ENCODE results near the gene HLA-F.

HLA-F gene

DNA sequence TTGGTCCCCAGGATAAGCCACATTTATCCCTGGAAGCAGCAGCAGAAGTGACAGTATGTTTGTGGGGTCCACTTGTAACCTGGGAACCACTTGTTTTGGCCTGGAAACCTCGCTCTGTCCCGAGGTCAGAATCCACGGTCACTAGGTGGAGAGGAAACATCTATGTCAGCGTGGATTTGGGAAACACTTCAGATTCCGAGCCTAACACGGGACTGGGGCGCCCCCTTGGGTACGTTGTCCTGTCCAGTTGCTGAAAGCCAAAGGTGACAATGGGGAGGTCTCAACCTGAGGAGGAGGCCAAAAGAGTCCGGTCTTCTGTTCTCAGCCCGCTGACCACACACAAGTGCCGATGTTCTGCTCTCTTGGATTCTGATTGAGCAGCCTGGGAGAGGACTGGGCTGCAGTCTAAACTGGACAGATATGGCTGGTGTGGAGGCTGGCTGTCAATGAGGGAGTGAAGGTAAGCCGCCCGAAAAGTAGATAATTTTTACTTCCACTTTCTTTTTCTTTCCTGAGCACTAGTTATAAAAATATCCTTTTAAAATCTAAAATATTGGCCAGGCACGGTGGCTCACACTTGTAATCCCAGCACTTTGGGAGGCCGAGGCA lies 37.4 kb upstream of the HLA-F start:
- Histone ChIP-seq H3K4me3 (no peak overlapping the region), H3K36me3 (ENCODE audit: insufficient read depth, low read length) (no peaks in the 10 kb centered on the region), H3K27ac (no peak overlapping the region), H3K9ac (ENCODE audit: insufficient read length) (no peak overlapping the region), H3K9me3 (ENCODE audit: low read depth, low read length) (no peaks in the 10 kb centered on the region)
- TF ChIP-seq EZH2 (IDR thresholded peaks at IDR 0.05) (no peak), POLR2AphosphoS5 (IDR thresholded peaks at IDR 0.05; ENCODE audit: borderline replicate concordance, low read depth, low read length) (no peak), FOXP2 (optimal IDR thresholded peaks at IDR 0.05; ENCODE audit: control extremely low read depth, extremely low read length, insufficient read depth) (no peak)
- no peak for DNase-seq (ENCODE audit: low read depth, low spot score)

DNA sequence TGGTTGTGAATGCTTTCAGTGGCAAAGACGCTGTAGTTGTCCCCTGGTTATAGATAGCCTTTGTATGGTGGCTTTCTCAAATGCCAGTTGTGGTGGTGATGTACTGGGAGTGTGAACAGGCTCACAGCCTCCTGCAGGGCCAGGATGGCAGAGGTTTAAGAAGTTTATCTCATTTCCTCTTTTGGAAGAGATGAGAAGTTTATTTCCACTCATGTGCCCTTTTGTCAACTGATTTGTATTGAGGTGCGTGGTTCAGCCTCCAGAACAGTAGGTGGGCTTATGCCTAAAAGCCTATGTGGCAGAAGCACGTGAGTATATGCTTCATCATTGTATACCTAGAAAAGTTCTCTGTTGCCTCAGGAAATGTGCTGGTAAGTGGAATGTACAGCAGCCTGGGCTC lies 28.6 kb upstream of the HLA-F start:
- no peak for TF ChIP-seq POLR2AphosphoS5 (IDR thresholded peaks at IDR 0.05; ENCODE audit: borderline replicate concordance, low read depth, low read length)
- TF ChIP-seq EZH2 (IDR thresholded peaks at IDR 0.05) = no peak
- TF ChIP-seq FOXP2 (optimal IDR thresholded peaks at IDR 0.05; ENCODE audit: control extremely low read depth, extremely low read length, insufficient read depth) = no peak
- Histone ChIP-seq H3K4me3 (no peak overlapping the region), H3K9ac (ENCODE audit: insufficient read length) (no peak overlapping the region), H3K36me3 (ENCODE audit: insufficient read depth, low read length) (no peaks in the 10 kb centered on the region), H3K27ac (no peak overlapping the region), H3K9me3 (ENCODE audit: low read depth, low read length) (no peaks in the 10 kb centered on the region)
- DNase-seq (ENCODE audit: low read depth, low spot score) = no peak

DNA sequence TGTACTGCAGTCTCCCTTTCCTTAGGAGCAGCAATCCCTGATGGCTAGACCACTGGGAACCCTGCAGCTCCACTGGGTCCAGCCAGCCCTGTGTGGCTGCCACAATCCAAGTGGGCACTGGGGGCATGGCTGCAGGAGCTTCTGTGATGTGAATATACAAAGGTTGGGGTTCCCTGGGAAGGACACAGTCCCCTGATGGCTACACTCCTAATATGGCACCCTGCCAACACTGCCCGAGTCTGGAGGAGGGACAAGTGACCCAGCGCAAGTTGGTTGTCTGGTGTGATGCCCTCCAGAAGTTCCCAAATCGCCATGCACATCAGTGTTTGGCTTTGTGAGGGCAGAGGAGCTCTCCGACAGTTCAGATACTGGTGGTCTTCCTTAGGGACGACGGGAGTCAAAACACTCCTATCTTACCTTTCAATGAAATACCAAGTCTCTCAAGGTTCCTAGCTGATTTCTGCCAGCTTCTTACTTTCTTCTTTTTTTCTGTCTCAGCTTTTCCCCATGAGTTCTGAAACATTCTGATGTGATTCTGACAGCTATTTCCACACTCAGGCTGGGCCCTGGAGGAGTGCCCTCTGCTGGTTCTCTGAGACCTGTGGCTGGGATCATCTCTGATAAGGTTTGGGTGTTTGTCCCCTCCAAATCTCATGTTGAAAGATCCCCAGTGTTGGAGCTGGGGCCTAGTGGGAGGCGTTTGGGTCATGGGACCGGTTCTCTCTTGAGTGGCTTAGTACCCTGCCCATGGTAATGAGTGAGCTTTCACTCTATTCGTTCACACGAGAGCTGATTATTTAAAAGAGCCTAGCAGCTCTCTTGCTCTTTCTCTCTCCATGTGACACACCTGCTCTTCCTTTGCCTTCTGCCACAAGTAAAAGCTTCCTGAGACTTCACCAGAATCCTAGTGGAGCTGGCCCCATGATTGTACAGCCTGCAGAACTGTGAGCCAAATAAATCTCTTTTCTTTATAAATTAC lies 26.8 kb upstream of the HLA-F start:
- H3K36me3 ChIP-seq (ENCODE audit: insufficient read depth, low read length) = no peaks in the 10 kb centered on the region
- no peak for TF ChIP-seq FOXP2 (optimal IDR thresholded peaks at IDR 0.05; ENCODE audit: control extremely low read depth, extremely low read length, insufficient read depth)
- no peak for TF ChIP-seq EZH2 (IDR thresholded peaks at IDR 0.05)
- no peak for TF ChIP-seq POLR2AphosphoS5 (IDR thresholded peaks at IDR 0.05; ENCODE audit: borderline replicate concordance, low read depth, low read length)
- no peak for DNase-seq (ENCODE audit: low read depth, low spot score)
- no peaks in the 10 kb centered on the region for H3K9me3 ChIP-seq (ENCODE audit: low read depth, low read length)
- no peak overlapping the region for H3K9ac ChIP-seq (ENCODE audit: insufficient read length)
- H3K4me3 ChIP-seq = no peak overlapping the region
- H3K27ac ChIP-seq = no peak overlapping the region

DNA sequence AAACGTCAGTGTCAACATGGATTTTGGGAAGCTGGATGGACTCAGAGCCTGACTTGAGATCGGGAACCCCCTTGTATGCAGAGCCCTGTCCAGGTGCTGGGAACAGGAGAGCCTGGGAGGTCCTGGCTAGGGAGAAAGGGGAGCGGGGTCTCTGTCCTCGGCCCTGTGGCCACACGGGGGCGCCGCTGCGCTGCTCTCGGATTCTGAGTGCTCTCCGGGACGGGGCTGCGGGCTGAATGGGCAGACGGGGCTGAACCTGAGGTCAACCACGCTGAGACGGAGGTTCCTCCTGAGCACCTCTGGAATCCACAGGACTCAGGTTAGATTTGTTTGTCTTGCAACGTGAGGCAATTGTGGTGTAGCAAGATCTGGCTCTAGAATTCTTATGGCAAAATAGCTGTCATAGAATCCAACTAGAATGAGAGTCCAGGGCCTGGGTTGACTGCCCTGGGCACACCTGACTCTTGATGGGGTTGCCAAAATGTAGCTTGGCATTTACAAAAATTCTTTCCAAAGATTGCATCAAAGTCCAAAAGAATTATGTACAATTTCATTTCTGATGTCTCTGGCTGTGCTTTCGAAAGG lies 20.6 kb upstream of the HLA-F start:
- no peaks in the 10 kb centered on the region for H3K36me3 ChIP-seq (ENCODE audit: insufficient read depth, low read length)
- no peak overlapping the region for H3K4me3 ChIP-seq
- no peak for DNase-seq (ENCODE audit: low read depth, low spot score)
- no peak overlapping the region for H3K9ac ChIP-seq (ENCODE audit: insufficient read length)
- no peaks in the 10 kb centered on the region for H3K9me3 ChIP-seq (ENCODE audit: low read depth, low read length)
- no peak overlapping the region for H3K27ac ChIP-seq
- no peak for TF ChIP-seq POLR2AphosphoS5 (IDR thresholded peaks at IDR 0.05; ENCODE audit: borderline replicate concordance, low read depth, low read length)
- TF ChIP-seq EZH2 (IDR thresholded peaks at IDR 0.05) = no peak

DNA sequence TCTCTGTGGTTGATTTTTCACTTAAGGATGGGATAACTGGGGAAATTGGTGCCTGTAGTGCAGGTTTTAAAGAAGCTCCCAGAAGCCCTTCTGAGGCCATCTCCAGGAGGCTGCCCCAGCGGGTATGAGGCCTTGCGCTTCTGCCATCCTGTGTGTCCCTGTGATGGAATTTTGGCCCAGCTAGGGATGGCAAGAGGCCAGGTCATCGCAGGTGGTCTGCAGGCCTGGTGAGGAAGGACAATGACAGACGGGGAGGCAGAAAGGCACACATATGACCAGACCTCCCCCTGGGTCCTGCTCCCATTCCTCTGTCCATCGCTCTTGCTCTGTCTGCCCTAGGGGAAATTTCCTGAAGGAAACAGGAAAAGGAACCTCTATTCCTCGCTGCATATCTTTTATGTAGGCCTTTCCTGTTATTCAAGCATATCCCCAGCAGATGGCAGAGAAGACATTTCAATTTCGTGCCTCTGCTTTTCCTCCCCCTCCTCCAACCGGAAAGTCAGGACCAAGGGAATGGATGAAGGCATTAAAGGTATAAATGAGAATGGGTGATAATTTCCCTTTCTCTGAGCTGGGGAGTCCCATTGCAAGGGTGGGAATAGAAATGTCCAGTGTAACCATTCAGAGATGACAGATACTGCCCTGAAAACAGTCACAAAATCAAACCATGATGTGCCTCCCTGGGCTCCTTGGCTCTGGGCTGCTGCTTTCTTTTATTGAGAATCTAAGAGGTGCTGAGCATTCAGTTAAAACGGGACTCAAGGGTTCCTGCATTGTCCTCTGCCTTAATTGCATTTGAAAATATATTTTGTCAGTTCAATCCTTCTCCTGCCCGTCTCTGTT lies 17.6 kb upstream of the HLA-F start:
- Histone ChIP-seq H3K36me3 (ENCODE audit: insufficient read depth, low read length) (no peaks in the 10 kb centered on the region), H3K4me3 (no peak overlapping the region), H3K9ac (ENCODE audit: insufficient read length) (no peak overlapping the region), H3K9me3 (ENCODE audit: low read depth, low read length) (no peaks in the 10 kb centered on the region), H3K27ac (no peak overlapping the region)
- TF ChIP-seq FOXP2 (optimal IDR thresholded peaks at IDR 0.05; ENCODE audit: control extremely low read depth, extremely low read length, insufficient read depth) (no peak), POLR2AphosphoS5 (IDR thresholded peaks at IDR 0.05; ENCODE audit: borderline replicate concordance, low read depth, low read length) (no peak), EZH2 (IDR thresholded peaks at IDR 0.05) (no peak)
- no peak for DNase-seq (ENCODE audit: low read depth, low spot score)

DNA sequence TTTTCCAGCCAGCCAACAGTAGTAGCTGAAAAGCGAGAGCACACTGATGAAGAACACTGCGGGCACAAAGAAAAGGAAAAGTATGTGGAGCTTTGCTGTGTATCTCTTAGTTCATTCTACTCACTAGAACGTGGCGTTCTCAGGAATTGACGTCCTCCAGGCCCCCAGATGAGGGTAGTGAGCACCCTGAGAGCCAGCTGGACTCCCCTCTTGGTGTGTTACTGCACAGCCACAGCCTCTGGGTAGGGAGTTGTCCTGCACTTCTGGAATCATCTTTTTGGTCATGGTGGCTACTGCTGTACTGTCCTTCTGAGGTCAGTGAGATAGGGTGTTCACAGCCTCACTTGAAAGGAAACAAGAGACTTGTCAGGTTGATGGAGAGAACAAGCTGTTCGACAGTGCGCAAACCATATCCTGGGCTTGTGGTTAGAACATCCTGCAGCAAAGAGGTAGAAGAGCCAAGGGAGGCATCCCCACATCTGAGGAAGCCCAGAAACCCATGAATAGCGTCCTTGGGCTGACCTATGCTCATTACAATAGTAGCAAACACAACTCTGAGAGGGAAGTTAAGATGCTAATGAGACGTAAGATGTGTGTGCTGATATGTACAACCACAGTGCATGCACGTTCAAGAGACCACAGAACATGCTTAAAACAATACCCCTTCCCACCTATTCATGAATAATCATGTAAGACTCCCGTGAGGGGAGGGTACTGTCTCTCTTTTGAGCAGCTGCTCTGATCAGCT lies 14.6 kb upstream of the HLA-F start:
- Histone ChIP-seq H3K36me3 (ENCODE audit: insufficient read depth, low read length) (no peaks in the 10 kb centered on the region), H3K27ac (no peak overlapping the region), H3K4me3 (no peak overlapping the region), H3K9ac (ENCODE audit: insufficient read length) (no peak overlapping the region), H3K9me3 (ENCODE audit: low read depth, low read length) (no peaks in the 10 kb centered on the region)
- TF ChIP-seq FOXP2 (optimal IDR thresholded peaks at IDR 0.05; ENCODE audit: control extremely low read depth, extremely low read length, insufficient read depth) (no peak), POLR2AphosphoS5 (IDR thresholded peaks at IDR 0.05; ENCODE audit: borderline replicate concordance, low read depth, low read length) (no peak), EZH2 (IDR thresholded peaks at IDR 0.05) (no peak)
- no peak for DNase-seq (ENCODE audit: low read depth, low spot score)

DNA sequence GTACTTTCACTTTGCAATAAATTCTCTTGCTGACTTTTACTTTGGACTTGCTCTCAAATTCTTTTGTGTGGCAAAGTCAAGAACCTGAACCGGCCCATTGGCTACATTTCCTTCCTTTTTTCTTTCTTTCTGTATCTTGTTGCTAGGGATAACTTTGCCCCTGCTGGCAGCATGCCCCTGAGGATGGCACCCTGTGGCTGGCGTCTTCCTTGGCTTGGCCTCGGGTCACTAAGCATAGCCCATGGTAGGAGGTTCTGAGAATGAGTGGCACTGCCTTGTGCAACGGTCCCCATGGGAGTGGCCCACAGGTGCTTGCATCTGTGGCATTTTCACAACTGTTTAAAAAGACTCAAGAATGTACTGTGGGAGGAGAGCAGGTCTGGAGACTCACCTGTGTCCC lies 14.0 kb upstream of the HLA-F start:
- DNase-seq (ENCODE audit: low read depth, low spot score) = no peak
- Histone ChIP-seq H3K9me3 (ENCODE audit: low read depth, low read length) (no peaks in the 10 kb centered on the region), H3K4me3 (no peak overlapping the region), H3K9ac (ENCODE audit: insufficient read length) (no peak overlapping the region), H3K36me3 (ENCODE audit: insufficient read depth, low read length) (no peaks in the 10 kb centered on the region), H3K27ac (no peak overlapping the region)
- TF ChIP-seq EZH2 (IDR thresholded peaks at IDR 0.05) (no peak), FOXP2 (optimal IDR thresholded peaks at IDR 0.05; ENCODE audit: control extremely low read depth, extremely low read length, insufficient read depth) (no peak), POLR2AphosphoS5 (IDR thresholded peaks at IDR 0.05; ENCODE audit: borderline replicate concordance, low read depth, low read length) (no peak)

Measured in SK-N-MC (cell line).